IPS-NIHi7 (cell line): ENCODE measurements around the gene MPG.
A peak's percentile ranks its signal among the peaks of the same experiment; 100 is the strongest.

Experiments used
- DNase-seq: peaks from one replicate; pipeline ENCODE4 v3.0.0; 2012; ENCODE audit warnings: mixed read lengths; ENCODE audit errors: extremely low spot score

The MPG gene

GRCh38 chr16:66309-67182, 11.5 kb upstream of the MPG start:
- DNase-seq = no peak

DNA sequence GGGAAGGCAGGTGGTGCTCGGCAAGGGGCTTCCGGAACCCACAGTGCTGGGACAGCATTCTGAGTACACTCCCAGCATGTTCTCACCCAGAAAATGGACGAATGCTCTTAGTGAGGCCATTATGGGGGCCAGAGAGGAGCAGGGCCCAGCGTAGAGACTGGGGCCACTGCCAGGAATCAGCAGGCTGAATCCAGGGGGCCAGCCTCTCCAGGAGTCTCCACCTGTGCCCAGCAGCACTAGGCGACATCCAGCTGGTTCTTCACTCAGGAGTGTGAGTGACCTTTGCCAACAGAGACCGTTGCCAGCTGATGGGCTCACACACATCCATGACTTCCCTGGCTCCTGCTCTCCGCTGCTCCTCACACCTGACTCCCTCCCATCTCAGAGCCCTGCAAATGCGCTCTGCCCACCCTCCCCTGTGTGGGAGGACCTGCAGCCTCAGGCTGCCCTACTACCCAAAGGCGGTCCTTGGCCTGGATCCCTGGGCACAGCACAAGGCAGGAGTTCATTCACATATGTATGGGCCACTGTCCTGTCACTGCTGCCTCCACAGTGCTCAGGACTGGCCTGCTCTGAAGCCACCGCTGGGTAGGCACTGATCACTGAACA, 10.7 kb upstream of the MPG start:
- no peak for DNase-seq

DNA sequence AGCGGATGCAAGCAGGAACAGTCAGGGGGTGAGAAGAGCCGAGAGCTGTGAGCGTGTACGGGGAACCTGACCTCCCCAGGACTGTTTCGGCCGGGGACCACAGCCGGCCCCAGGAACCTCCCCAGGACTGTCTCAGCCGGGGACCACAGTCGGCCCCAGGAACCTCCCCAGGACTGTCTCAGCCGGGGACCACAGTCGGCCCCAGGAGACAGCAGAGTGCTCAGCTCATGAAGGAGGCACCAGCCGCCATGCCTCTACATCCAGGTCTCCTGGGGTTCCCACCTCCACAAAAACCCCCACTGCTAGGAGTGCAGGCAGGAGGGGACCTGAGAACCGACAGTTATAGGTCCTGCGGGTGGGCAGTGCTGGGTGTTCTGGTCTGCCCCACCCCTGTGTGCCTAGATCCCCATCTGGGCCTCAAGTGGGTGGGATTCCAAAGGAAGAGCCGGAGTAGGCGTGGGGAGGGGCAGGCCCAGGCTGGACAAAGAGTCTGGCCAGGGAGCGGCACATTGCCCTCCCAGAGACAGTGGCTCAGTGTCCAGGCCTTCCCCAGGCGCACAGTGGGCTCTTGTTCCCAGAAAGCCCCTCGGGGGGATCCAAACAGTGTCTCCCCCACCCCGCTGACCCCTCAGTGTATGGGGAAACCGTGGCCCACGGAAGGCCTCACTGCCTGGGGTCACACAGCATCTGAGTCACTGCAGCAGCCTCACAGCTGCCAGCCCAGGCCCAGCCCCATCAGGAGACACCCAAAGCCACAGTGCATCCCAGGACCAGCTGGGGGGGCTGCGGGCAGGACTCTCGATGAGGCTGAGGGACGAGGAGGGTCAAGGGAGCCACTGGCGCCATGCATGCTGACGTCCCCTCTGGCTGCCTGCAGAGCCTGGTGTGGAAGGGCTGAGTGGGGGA, 9.9 kb upstream of the MPG start:
- DNase-seq = no peak

DNA sequence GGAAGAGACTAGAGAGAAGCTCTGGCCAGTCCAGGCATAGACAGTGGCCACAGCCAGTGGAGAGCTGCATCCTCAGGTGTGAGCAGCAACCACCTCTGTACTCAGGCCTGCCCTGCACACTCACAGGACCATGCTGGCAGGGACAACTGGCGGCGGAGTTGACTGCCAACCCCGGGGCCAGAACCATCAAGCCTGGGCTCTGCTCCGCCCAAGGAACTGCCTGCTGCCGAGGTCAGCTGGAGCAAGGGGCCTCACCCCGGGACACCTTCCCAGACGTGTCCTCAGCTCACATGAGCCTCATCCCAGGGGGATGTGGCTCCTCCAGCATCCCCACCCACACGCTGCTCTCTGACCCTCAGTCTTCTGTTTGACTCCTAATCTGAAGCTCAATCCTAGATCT, 8.8 kb upstream of the MPG start:
- no peak for DNase-seq

DNA sequence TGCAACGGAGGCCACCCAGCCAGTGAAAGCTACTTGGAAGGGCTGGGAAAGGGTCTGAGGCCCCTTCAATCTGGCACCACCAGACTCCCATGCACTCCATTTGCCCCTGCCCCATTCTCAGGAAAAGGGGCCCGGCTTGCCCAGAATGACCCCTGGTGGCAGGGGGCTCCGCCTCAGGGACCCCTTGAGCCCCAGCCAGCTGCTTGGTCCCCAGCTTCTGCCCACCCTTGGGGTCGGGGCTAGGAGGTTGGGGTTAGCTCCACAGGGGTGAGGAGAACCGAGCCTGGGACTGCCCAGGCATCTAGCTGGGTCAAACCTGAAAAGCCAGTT, 6.8 kb upstream of the MPG start:
- no peak for DNase-seq

DNA sequence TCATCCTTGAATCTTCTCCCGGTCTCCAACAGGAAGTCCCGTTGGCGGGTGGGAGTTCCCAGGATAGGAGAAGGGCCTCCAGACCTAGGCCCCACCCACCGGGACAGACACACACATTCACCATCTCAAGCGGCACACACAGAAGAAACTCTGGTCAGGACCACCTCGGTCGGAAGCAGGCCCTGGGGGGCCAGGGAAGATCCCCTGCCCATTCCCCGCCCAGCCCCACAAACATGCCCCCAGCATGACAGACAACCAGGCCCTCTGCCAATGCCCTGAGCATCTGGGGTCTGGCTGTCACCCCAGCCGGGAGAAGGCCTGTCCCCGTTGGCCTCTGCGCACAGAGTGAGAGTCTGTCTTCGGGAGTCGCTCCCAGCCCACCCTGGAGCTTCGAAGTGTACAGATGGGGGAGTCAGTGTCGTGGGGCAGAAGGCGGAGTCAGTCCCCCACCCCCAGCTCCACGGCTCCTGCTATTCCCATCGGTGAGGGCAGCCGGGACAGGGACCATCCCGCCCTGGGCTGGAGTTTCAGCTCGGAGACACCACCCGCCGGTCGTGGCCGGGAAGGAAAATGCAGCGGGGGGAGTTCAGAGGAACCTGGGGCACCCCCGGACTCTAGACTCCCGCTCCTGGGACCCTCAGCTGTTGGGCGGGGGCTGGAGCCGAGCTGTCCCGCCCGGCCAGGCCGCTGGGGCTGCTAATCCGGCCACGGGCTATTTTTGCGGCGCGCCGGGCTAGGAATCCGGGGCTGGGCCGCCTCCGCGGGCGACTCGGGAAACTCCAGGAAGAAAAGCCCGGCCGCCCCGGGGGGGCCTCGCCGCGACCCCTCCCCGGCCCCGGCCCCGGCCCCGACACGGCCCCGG, 6.3 kb upstream of the MPG start:
- DNase-seq = peak; percentile 85

DNA sequence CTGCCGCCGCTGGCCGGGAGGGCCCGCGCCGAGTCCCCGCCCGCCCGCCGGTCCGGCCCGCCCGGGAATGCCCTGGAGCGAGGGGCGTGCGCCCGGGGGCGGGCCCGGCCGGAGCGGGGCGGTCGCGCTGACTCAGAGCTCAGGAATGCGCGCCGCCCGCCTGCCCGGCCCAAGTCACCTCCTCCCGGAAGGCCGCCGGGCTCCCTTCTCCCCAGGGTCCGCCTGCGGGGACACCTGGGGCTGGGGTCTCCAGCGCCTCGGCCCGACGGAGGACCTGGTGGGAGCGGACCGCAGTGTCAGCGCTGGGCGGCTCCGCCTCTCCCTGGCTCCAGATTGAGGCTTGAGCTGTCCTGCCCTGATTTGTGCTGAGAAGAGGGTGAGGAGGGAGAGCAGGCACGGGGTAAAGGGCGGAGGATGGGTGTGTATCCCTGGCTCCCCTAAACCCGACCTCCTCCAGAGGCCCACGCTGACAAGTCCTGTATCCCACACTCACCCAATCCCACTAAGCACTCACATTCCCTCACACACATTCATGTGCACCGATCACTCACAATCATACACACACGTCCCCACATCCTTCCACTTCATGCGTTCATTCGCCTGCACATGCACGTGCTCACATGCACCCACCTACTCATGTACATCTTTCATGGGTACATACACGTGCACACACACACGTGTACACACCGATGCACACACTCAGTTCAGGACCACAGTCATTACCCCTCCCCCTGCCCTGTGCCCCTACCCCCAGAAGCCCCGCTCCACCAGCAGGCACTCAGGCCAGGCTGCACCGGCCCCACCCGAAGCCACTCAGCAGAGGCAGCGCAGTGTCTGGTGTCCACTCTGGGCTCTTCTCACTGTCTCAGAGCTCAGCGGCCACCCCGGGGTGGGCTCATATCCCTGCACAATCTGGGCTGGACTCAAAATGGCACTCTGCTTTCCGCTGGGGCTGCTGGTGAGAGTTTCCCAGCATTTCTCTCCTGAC, 5.2 kb upstream of the MPG start, which contains the start of gene RHBDF1:
Gene RHBDF1 (minus strand): TSS at position 71 of the 988 bp plus-strand sequence. CDS start 7,616 bp downstream, outside the sequence.
- DNase-seq = peak; percentile 83

GRCh38 chr16:74051-74746, 3.8 kb upstream of the MPG start:
- no peak for DNase-seq

GRCh38 chr16:74747-75334, 3.2 kb upstream of the MPG start:
- DNase-seq = no peak

GRCh38 chr16:75580-76501, 2.2 kb upstream of the MPG start:
- DNase-seq = peak; percentile 65

DNA sequence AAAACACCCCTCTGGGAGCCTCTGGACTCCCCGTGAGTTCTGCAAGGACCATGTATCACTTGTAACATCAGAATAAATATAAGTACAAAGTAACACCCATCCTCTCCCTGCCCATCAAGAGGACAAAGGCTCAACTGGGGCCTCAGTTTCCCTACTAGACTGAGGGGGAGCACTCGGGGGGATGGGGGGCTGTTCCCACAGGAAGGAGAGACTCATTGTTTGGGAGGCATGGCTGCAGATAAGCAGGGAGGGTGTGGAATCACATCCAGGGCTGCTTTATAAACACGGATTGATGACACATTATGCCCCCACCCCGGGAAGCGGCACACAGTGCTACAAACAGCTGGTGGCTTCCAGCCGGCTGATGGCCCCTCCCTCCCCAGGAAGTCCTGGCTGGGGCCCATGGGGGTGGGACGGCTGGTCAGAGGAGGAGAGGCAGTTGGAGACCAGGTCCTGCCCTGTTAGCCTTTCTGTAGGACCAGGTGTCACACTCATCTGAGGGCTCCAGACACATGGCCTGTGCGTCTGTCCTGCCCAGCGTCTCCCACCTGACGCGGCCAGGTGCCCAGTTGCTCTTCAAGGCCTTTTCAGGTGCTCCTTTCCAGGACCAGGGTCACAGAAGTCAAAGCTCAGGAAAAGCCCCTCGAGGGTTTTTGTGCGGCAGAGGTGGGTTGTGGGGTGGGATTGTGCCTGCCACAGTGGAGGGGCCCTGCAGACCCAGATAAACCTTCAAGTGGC, 1.3 kb upstream of the MPG start:
- DNase-seq = no peak

DNA sequence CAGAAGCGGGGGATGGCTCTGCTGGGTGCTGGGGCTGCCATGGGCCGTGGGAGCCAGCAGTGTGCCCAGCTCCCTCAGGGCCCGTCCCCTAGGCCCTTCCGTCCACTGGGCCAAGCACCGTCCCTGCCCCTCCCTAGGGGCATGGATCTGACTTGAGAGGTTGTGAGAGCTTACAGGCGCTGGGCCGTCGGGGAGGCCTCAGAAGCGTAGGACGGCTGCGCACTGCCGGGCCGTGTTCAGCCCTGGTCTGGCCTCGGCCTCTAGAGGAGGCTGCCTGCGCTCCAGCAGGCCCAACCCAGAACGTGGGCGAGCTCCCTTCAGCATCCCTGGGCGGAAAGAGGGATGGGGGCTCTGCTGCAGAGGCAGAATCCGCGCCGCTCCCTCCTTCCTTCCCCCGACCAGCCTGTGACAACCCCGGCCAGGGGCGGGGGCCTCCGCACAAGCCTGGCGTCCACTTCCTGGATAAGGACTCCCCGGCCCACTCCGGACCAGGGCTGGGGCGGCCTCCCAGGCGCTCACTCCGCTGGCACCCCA, 685 bp upstream of the MPG start:
- DNase-seq = peak; percentile 64

DNA sequence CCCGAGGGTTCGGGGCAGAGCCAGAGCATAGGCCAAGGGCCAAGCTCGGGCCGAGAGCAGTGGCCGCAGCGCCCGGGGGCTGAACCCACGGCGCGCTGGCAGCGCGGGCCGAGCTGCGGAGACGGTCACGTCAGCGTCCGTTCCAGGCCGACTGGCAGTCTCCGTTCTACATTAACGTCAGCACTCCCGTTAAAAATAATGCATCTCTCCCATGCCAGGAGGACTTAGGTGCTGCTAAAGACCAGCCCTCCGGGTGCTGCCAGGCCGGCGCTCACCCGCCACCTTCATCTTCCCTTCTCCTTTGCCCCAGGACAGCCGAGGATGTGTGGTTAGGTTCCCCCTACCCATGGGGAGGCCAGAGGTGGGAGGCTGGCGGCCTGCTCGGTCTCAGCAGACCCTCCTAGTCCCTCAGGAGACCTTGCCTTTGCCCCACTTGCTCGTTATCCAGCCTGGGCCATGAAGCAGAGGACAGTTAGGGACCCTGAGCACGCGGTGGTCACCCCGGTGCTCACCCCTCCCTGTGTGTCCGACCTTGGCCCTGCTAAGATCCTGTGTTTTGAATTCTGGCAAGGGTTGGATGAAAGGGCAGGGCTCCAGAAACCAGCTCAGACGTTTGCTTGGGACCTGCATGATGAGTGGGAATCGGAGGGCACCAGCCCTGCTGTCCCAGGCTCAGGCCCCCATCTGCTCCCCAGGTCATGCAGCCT, 572 bp downstream of the MPG start:
- DNase-seq = no peak

GRCh38 chr16:79151-80054, 1.4 kb downstream of the MPG start:
- DNase-seq = no peak

DNA sequence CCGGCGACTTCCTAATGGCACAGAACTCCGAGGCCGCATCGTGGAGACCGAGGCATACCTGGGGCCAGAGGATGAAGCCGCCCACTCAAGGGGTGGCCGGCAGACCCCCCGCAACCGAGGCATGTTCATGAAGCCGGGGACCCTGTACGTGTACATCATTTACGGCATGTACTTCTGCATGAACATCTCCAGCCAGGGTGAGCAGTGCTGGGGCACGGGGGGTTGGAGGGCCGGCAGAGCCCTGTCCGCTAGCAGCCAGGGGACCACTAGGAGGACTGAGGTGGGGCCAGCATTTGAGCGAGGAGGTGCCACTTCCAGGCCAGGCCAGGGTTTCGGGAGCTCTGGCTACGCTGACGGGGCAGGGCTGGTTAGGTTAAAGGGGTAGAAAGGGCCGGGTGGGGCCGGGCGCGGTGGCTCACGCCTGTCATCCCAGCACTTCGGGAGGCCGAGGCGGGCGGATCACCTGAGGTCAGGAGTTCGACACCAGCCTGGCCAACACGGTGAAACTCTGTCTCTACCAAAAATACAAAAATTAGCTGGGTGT, 5.1 kb downstream of the MPG start:
- DNase-seq = no peak
